OCI-LY7 (cell line): Measurements from ENCODE around the gene KIF3A.

Experiments
- EZH2phosphoT487 ChIP-seq: fragments of 200-600 bp; sonication (generic); IDR thresholded peaks from 2 replicates; pipeline ENCODE4 v1.6.1; 2018; ENCODE audit warnings: low read depth, borderline replicate concordance, mild to moderate bottlenecking, mixed run types, antibody characterized with exemption, low read length, moderate library complexity, mixed read lengths
- TF ChIP-seq, protein P1 (sequence below): fragments of 200-600 bp; sonication (generic); conservative IDR thresholded peaks from 2 replicates; pipeline ENCODE4 v1.5.1; 2014; ENCODE audit warnings: mild to moderate bottlenecking, antibody characterized with exemption, low read length, moderate library complexity, mixed read lengths

DNA sequence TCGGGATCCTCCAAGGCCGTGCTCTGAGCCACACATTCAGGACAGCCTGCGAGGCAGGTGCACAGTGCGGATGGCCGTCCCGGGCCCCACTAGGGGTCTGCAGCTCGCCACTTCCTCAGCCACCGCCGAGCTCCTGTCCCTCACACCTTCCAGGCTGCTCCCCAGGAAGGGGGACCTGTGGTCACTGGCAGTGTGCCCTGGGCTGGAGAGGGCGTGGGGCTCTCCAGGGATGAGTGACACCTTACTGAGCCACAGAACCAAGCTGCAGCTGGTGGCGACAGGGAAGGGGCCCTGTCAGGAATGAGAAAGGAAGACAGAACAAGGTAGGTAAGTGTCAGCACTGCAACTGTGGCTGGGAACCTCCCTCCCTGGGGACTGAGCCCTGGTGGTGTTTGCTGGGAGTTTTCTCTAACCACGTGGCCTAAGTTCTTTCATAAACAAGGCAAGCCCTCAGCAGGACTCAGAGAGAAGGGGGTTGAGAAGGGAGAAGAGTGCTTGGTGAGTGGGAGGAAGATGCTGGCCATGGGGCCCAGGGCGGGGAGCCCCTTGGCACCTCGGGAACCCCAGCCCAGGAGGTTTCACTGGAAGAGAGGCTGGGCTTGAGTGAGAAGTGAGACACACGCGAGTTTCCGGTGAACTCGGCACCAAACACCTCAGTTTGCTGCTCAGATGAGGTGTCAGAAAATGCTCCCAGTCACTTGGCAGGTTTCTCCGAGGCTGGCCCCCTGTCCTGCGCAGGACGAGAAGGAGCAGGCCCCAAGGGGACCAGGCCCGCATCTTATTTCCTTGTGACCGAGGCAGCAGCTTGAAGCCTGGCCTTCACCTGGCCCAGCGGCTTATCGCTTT is 74.2 kb downstream of the KIF3A start:
- TF ChIP-seq, protein P1, sequence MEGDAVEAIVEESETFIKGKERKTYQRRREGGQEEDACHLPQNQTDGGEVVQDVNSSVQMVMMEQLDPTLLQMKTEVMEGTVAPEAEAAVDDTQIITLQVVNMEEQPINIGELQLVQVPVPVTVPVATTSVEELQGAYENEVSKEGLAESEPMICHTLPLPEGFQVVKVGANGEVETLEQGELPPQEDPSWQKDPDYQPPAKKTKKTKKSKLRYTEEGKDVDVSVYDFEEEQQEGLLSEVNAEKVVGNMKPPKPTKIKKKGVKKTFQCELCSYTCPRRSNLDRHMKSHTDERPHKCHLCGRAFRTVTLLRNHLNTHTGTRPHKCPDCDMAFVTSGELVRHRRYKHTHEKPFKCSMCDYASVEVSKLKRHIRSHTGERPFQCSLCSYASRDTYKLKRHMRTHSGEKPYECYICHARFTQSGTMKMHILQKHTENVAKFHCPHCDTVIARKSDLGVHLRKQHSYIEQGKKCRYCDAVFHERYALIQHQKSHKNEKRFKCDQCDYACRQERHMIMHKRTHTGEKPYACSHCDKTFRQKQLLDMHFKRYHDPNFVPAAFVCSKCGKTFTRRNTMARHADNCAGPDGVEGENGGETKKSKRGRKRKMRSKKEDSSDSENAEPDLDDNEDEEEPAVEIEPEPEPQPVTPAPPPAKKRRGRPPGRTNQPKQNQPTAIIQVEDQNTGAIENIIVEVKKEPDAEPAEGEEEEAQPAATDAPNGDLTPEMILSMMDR, result no peak
- no peak for TF ChIP-seq EZH2phosphoT487
